Measurements from ENCODE around the gene MMP20. TPM values are rescaled to one million over a fixed set of nuclear protein-coding genes. Genes with fewer than 3 reads are reported as not detected.

The MMP20 gene
- total RNA-seq, 6 experiments from 2014 or later, result not detected

GRCh38 chr11:102603576-102603975, 21.6 kb downstream of the MMP20 start:
- H3K4me1 ChIP-seq, result no peaks in the 10 kb centered on the region
- intact Hi-C loops (cut with DNase I), result no loop called here
- WGBS (ENCODE audit: insufficient coverage, low coverage, low lambda C conversion rate, missing lambda C conversion rate), result 74% methylated on average over 5 of the region's 5 CpGs
- TF ChIP-seq POLR2A (IDR thresholded peaks at IDR 0.05) (no peak), CTCF (IDR thresholded peaks at IDR 0.05) (no peak)
- no peak for DNase-seq
- H3K27me3 ChIP-seq, result no peaks in the 10 kb centered on the region
- no peak for ATAC-seq
- H3K36me3 ChIP-seq, result no peaks in the 10 kb centered on the region
- no peak overlapping the region for H3K27ac ChIP-seq
- H3K9me3 ChIP-seq, result no peaks in the 10 kb centered on the region
- no peak overlapping the region for H3K4me3 ChIP-seq

GRCh38 chr11:102603091-102603490, 22.0 kb downstream of the MMP20 start:
- TF ChIP-seq CTCF (IDR thresholded peaks at IDR 0.05), result no peak
- TF ChIP-seq POLR2A (IDR thresholded peaks at IDR 0.05), result no peak
- Histone ChIP-seq H3K27ac (no peak overlapping the region), H3K4me3 (no peak overlapping the region), H3K27me3 (no peaks in the 10 kb centered on the region), H3K4me1 (no peaks in the 10 kb centered on the region), H3K9me3 (no peaks in the 10 kb centered on the region), H3K36me3 (no peaks in the 10 kb centered on the region)
- DNase-seq (no peak), ATAC-seq (peak in 3 of 4 donors; percentile 10 to 40 (median 11))
- intact Hi-C loops (cut with DNase I), result no loop called here
- 79% methylated on average over 5 of the region's 5 CpGs for WGBS (ENCODE audit: insufficient coverage, low coverage, low lambda C conversion rate, missing lambda C conversion rate)

GRCh38 chr11:102600666-102601065, 24.5 kb downstream of the MMP20 start:
- Histone ChIP-seq H3K4me3 (no peak overlapping the region), H3K9me3 (no peaks in the 10 kb centered on the region), H3K4me1 (no peaks in the 10 kb centered on the region), H3K27me3 (no peaks in the 10 kb centered on the region), H3K27ac (no peak overlapping the region), H3K36me3 (no peaks in the 10 kb centered on the region)
- TF ChIP-seq CTCF (IDR thresholded peaks at IDR 0.05), result no peak
- TF ChIP-seq POLR2A (IDR thresholded peaks at IDR 0.05), result no peak
- WGBS (ENCODE audit: insufficient coverage, low coverage, low lambda C conversion rate, missing lambda C conversion rate), result 47% methylated on average over 3 of the region's 3 CpGs
- ATAC-seq (no peak), DNase-seq (no peak)
- intact Hi-C loops (cut with DNase I), result no loop called here

GRCh38 chr11:102599642-102600261, 25.4 kb downstream of the MMP20 start:
- TF ChIP-seq POLR2A (IDR thresholded peaks at IDR 0.05) (no peak), CTCF (IDR thresholded peaks at IDR 0.05) (no peak)
- no peak overlapping the region for H3K4me3 ChIP-seq
- intact Hi-C loops (cut with DNase I), result loop anchor here in 1 of 2 donors (10.0 kb wide), 1 partner anchor 65 kb away; no protein-coding TSS in a partner anchor
- no peaks in the 10 kb centered on the region for H3K27me3 ChIP-seq
- no peaks in the 10 kb centered on the region for H3K36me3 ChIP-seq
- WGBS (ENCODE audit: insufficient coverage, low coverage, low lambda C conversion rate, missing lambda C conversion rate), result 45% methylated on average over 3 of the region's 3 CpGs
- peak in 2 of 4 donors; percentile 17 to 90 for ATAC-seq
- no peaks in the 10 kb centered on the region for H3K4me1 ChIP-seq
- DNase-seq, result no peak
- H3K27ac ChIP-seq, result no peak overlapping the region
- H3K9me3 ChIP-seq, result no peaks in the 10 kb centered on the region
